Measurements from ENCODE around the gene SAMHD1. TPM values are rescaled to one million over a fixed set of nuclear protein-coding genes. Genes with fewer than 3 reads are reported as not detected.

Gene SAMHD1
- total RNA-seq, 4 donors from 2014 or later = 178 to 620 (median 469) TPM

DNA sequence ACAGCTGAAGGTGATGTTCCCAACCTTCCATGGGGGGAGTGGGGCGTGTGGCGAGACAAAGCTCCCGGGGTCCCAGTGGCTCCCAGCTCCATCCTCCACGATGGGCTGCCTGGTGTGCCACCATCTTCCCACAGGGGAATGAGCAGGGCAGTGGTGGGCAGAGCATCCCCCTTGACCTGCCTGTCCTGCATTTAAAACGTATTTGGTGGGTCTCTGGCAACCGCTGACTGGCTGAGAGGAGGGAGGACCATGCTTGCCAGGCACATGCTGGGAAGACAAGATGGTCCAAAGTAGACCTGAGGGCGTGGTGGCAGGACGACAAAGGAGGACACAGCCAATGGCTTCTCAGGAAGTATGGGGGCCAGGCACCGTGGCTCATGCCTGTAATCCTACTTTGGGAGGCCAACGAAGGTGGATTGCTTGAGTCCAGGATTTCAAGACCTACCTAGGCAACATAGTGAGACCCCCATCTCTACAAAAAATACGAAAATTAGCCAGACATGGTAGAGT is 70.7 kb downstream of the SAMHD1 start:
- TF ChIP-seq, protein P1, sequence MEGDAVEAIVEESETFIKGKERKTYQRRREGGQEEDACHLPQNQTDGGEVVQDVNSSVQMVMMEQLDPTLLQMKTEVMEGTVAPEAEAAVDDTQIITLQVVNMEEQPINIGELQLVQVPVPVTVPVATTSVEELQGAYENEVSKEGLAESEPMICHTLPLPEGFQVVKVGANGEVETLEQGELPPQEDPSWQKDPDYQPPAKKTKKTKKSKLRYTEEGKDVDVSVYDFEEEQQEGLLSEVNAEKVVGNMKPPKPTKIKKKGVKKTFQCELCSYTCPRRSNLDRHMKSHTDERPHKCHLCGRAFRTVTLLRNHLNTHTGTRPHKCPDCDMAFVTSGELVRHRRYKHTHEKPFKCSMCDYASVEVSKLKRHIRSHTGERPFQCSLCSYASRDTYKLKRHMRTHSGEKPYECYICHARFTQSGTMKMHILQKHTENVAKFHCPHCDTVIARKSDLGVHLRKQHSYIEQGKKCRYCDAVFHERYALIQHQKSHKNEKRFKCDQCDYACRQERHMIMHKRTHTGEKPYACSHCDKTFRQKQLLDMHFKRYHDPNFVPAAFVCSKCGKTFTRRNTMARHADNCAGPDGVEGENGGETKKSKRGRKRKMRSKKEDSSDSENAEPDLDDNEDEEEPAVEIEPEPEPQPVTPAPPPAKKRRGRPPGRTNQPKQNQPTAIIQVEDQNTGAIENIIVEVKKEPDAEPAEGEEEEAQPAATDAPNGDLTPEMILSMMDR (IDR thresholded peaks at IDR 0.05; ENCODE audit: low read depth) = no peak

DNA sequence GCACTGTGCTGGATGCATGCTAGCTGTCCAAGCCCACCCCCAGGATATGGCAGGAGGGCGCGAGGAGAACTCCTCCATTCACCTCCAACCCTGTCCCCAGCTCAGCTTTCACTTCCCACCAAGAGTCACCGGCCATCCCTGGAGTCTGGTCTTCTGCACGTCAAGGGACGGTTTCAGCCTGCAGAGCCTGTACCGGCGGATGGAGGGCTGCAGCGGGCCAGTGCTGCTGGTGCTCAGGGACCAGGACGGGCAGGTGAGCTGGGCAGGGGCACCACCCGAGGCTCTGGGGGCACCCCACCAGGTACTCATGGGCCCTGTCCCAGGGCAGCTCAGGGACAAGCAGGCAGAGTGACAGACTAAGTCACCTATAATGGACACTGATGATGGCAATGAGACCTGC is 72.6 kb downstream of the SAMHD1 start:
- TF ChIP-seq, protein P1 (IDR thresholded peaks at IDR 0.05; ENCODE audit: low read depth) = no peak

GRCh38 chr20:36876473-36876833 is 75.1 kb downstream of the SAMHD1 start:
- TF ChIP-seq, protein P1 (IDR thresholded peaks at IDR 0.05; ENCODE audit: low read depth) = no peak

- TF ChIP-seq, protein P1 (IDR thresholded peaks at IDR 0.05; ENCODE audit: low read depth) = no peak
Measured at GRCh38 chr20:36875702-36876472, 75.6 kb downstream of the SAMHD1 start, which contains the start of gene TLDC2. Gene TLDC2, plus strand, starts transcription at chr20:36876138. Its CDS starts 37 bp downstream, at chr20:36876175.

DNA sequence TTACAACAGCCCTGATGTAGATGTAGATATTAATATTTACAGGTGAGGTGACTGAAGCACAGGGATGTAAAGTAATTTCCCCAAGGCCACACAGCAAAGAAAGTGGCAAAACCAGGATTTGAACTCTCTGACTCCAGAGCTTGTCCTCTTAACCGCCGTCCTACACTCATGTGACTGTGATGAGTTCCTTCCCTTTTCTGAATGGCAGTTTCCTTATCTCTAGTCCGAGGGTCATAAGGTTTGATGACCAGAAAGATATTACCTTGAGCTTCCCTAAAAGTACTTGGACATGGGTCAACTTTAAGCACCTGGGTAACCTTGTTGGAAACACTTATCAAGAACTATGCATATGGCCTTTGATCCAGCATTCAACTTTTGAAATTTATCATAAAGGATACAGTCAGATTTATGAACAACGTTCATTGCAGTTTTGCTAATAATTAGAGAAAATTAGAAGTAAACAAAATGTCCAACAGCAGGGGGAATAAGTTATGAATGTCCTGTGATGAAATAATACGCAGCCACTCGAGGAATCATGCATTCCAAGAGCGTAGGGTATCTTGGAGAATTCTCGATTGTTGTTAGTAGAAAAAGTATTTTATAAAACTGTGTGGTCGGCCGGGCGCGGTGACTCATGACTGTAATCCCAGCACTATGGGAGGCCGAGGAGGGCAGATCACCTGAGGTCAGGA is 77.9 kb downstream of the SAMHD1 start:
- TF ChIP-seq, protein P1 (IDR thresholded peaks at IDR 0.05; ENCODE audit: low read depth) = no peak

GRCh38 chr20:36872852-36873251 is 78.7 kb downstream of the SAMHD1 start:
- TF ChIP-seq, protein P1 (IDR thresholded peaks at IDR 0.05; ENCODE audit: low read depth) = no peak
